Chondrocyte (in vitro differentiated cells): ENCODE data around the gene SORL1. TPM values are rescaled to one million over a fixed set of nuclear protein-coding genes. Genes with fewer than 3 reads are reported as not detected.
A peak's percentile ranks its signal among the peaks of the same experiment; 100 is the strongest.

Experiments used
- DNase-seq: peaks from one replicate; pipeline ENCODE4 v3.0.0; 2021; ENCODE audit warnings: mixed read lengths, low spot score
- H3K27ac Mint-ChIP-seq: one replicate; pipeline ENCODE4 v1.8.0; 2021; ENCODE audit warnings: mild to moderate bottlenecking, moderate library complexity, mixed read lengths; ENCODE audit not compliant: unreplicated experiment
- H3K27me3 Mint-ChIP-seq: 2 replicates; pipeline ENCODE4 v1.8.0; 2021; ENCODE audit warnings: low read depth, mixed read lengths
- H3K36me3 Mint-ChIP-seq: 2 replicates; pipeline ENCODE4 v1.8.0; 2021; ENCODE audit warnings: low read depth, mixed read lengths
- H3K4me1 Mint-ChIP-seq: 2 replicates; pipeline ENCODE4 v1.8.0; 2021; ENCODE audit warnings: low read depth, mild to moderate bottlenecking, mixed read lengths
- H3K4me3 Mint-ChIP-seq: one replicate; pipeline ENCODE4 v1.8.0; 2021; ENCODE audit warnings: mild to moderate bottlenecking, moderate library complexity, mixed read lengths; ENCODE audit not compliant: unreplicated experiment
- H3K9me3 Mint-ChIP-seq: 2 replicates; pipeline ENCODE4 v1.8.0; 2021; ENCODE audit warnings: low read depth, mixed read lengths
- total RNA-seq: library from RNA; stranded (reverse); gene quantifications from 3 replicates; pipeline ENCODE4 v1.2.1, GENCODE V29; 2021
- TF ChIP-seq, protein P1 (sequence below): fragments of 200-600 bp; sonication (generic); IDR thresholded peaks from 2 replicates; pipeline ENCODE4 v1.5.0; 2021; ENCODE audit warnings: antibody characterized with exemption, mild to moderate bottlenecking, moderate library complexity

SORL1 gene
- total RNA-seq, 1 donor from 2014 or later: 0.87 TPM

DNA sequence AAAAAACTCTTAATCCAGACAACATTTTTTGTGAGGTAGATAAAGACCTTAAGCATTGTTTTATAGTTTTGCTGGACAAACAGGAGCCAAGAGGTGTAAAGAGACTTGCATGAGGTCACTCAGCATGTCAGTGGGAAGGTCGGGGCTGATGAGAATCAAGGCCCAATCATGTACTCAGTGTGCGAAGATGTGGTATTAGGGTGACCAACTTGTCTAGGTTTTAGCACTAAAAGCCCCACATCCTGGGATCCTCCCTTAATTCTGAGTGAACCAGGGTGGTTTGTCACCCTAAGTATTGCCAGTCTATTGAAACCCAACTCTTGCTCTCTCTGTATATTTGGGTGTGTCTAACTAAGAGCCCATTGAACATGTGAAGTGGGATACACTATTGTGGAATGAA lies 20.2 kb downstream of the SORL1 start:
- no peak for DNase-seq
- Mint-ChIP-seq H3K4me3 (no peak overlapping the region), H3K27me3 (peaks cover 7% of the 10 kb centered on the region), H3K27ac (no peak overlapping the region), H3K4me1 (peaks cover 33% of the 10 kb centered on the region), H3K36me3 (no peaks in the 10 kb centered on the region), H3K9me3 (no peaks in the 10 kb centered on the region)
- TF ChIP-seq, protein P1, sequence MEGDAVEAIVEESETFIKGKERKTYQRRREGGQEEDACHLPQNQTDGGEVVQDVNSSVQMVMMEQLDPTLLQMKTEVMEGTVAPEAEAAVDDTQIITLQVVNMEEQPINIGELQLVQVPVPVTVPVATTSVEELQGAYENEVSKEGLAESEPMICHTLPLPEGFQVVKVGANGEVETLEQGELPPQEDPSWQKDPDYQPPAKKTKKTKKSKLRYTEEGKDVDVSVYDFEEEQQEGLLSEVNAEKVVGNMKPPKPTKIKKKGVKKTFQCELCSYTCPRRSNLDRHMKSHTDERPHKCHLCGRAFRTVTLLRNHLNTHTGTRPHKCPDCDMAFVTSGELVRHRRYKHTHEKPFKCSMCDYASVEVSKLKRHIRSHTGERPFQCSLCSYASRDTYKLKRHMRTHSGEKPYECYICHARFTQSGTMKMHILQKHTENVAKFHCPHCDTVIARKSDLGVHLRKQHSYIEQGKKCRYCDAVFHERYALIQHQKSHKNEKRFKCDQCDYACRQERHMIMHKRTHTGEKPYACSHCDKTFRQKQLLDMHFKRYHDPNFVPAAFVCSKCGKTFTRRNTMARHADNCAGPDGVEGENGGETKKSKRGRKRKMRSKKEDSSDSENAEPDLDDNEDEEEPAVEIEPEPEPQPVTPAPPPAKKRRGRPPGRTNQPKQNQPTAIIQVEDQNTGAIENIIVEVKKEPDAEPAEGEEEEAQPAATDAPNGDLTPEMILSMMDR: no peak

GRCh38 chr11:121473064-121473777 lies 21.1 kb downstream of the SORL1 start:
- no peak for DNase-seq
- H3K27ac Mint-ChIP-seq: peak overlapping the region; percentile 58
- H3K4me1 Mint-ChIP-seq: peaks cover 25% of the 10 kb centered on the region
- peaks cover 9% of the 10 kb centered on the region for H3K27me3 Mint-ChIP-seq
- H3K36me3 Mint-ChIP-seq: no peaks in the 10 kb centered on the region
- TF ChIP-seq, protein P1: no peak
- H3K4me3 Mint-ChIP-seq: peak overlapping the region; percentile 22
- H3K9me3 Mint-ChIP-seq: no peaks in the 10 kb centered on the region

DNA sequence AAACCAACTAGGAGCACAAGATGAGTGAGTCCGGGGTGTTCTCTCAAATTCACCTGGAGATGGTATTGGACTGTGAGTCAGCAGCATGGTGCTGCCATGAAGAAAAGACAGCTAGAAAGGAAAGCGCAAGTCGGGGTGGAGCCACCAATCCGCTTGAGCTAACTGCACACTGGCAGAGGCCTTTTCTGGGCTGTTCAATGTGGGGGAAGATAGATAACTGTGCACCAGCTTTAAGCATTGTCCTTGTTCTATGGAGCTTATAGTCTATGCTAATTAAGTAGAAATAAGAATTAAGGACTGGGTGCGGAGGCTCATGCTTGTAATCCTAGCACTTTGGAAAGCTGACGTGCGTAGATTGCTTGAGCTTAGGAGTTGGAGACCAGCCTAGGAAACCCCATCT lies 22.6 kb downstream of the SORL1 start:
- Mint-ChIP-seq H3K4me1 (peaks cover 19% of the 10 kb centered on the region), H3K4me3 (no peak overlapping the region), H3K9me3 (no peaks in the 10 kb centered on the region), H3K27me3 (peaks cover 15% of the 10 kb centered on the region), H3K27ac (no peak overlapping the region), H3K36me3 (no peaks in the 10 kb centered on the region)
- TF ChIP-seq, protein P1: no peak
- DNase-seq: no peak

GRCh38 chr11:121476379-121477032 lies 24.4 kb downstream of the SORL1 start:
- peaks cover 19% of the 10 kb centered on the region for H3K27me3 Mint-ChIP-seq
- H3K4me1 Mint-ChIP-seq: peaks cover 15% of the 10 kb centered on the region
- no peak overlapping the region for H3K27ac Mint-ChIP-seq
- no peaks in the 10 kb centered on the region for H3K36me3 Mint-ChIP-seq
- H3K4me3 Mint-ChIP-seq: no peak overlapping the region
- TF ChIP-seq, protein P1: no peak
- no peaks in the 10 kb centered on the region for H3K9me3 Mint-ChIP-seq
- DNase-seq: no peak

GRCh38 chr11:121478226-121478894 lies 26.2 kb downstream of the SORL1 start:
- H3K4me1 Mint-ChIP-seq: peaks cover 17% of the 10 kb centered on the region
- H3K27me3 Mint-ChIP-seq: peaks cover 19% of the 10 kb centered on the region
- TF ChIP-seq, protein P1: no peak
- no peaks in the 10 kb centered on the region for H3K36me3 Mint-ChIP-seq
- no peak overlapping the region for H3K4me3 Mint-ChIP-seq
- DNase-seq: no peak
- no peaks in the 10 kb centered on the region for H3K9me3 Mint-ChIP-seq
- H3K27ac Mint-ChIP-seq: no peak overlapping the region
